Bone marrow (tissue), 2 donors: Measurements from ENCODE around the gene ANKS6.
"Not testable (repeated sequence)": the region's sequence is repeated elsewhere in the genome, so short reads cannot be mapped to it uniquely, and the experiment has no call there.

ENCODE experiments used
- DNase-seq, 2 donors: peaks; one replicate each; lab custom pipeline; 2025; lab: John Stamatoyannopoulos, UW

Gene ANKS6

GRCh38 chr9:98702835-98703380 is 93.4 kb downstream of the ANKS6 start:
- no peak for DNase-seq

- no peak for DNase-seq
These were observed 94.0 kb downstream of the ANKS6 start for GRCh38 chr9:98702340-98702739.

- no peak for DNase-seq
These were observed 94.8 kb downstream of the ANKS6 start for GRCh38 chr9:98701576-98701975.

- DNase-seq, result no peak
These were observed 95.6 kb downstream of the ANKS6 start for GRCh38 chr9:98700801-98701200.

- no peak for DNase-seq
These were observed 97.5 kb downstream of the ANKS6 start for GRCh38 chr9:98698856-98699255.

GRCh38 chr9:98694943-98695342 is 101.4 kb downstream of the ANKS6 start:
- no peak for DNase-seq

- no peak for DNase-seq
These were observed 104.0 kb downstream of the ANKS6 start for GRCh38 chr9:98692392-98692791.

- DNase-seq, result no peak
These were observed 104.5 kb downstream of the ANKS6 start for GRCh38 chr9:98691890-98692289.

GRCh38 chr9:98690686-98691085 is 105.7 kb downstream of the ANKS6 start:
- DNase-seq, result no peak

GRCh38 chr9:98688710-98689495 is 107.5 kb downstream of the ANKS6 start:
- DNase-seq, result no peak

- DNase-seq, result no peak
These were observed 108.4 kb downstream of the ANKS6 start for GRCh38 chr9:98687911-98688310.

- no peak for DNase-seq
These were observed 109.1 kb downstream of the ANKS6 start for GRCh38 chr9:98686961-98687855.

- DNase-seq, result not testable (repeated sequence)
These were observed 111.5 kb downstream of the ANKS6 start for GRCh38 chr9:98684816-98685215.
